Mucosa of stomach (tissue), 1 donor: ENCODE results near the gene SECISBP2L.

Experiments
- H3K27me3 ChIP-seq: one replicate; pipeline ENCODE4 v1.7.0; 2013; ENCODE audit warnings: mild to moderate bottlenecking, low read length; ENCODE audit not compliant: control insufficient read depth, insufficient read depth
- H3K36me3 ChIP-seq: one replicate; pipeline ENCODE4 v1.7.0; 2013; ENCODE audit warnings: low read length; ENCODE audit not compliant: control insufficient read depth, insufficient read depth
- H3K4me1 ChIP-seq: one replicate; pipeline ENCODE4 v1.7.0; 2013; ENCODE audit warnings: mild to moderate bottlenecking, low read length; ENCODE audit not compliant: control insufficient read depth, insufficient read depth
- H3K4me3 ChIP-seq: one replicate; pipeline ENCODE4 v1.7.0; 2013; ENCODE audit warnings: low read length
- H3K9ac ChIP-seq: one replicate; pipeline ENCODE4 v1.7.0; 2013; ENCODE audit warnings: mild to moderate bottlenecking, low read length, moderate library complexity
- H3K9me3 ChIP-seq: one replicate; pipeline ENCODE4 v1.7.0; 2013; ENCODE audit warnings: mild to moderate bottlenecking, low read length, moderate library complexity; ENCODE audit not compliant: control insufficient read depth
- donor health status: Pancreatic carcinoma.

SECISBP2L gene

GRCh38 chr15:48945386-48945785, 100.9 kb downstream of the SECISBP2L start:
- H3K4me3 ChIP-seq: no peak overlapping the region
- H3K9ac ChIP-seq: no peak overlapping the region
- H3K9me3 ChIP-seq: no peaks in the 10 kb centered on the region
- H3K27me3 ChIP-seq: no peaks in the 10 kb centered on the region
- no peaks in the 10 kb centered on the region for H3K36me3 ChIP-seq
- no peaks in the 10 kb centered on the region for H3K4me1 ChIP-seq

GRCh38 chr15:48941904-48942303, 104.3 kb downstream of the SECISBP2L start:
- H3K36me3 ChIP-seq: no peaks in the 10 kb centered on the region
- no peak overlapping the region for H3K9ac ChIP-seq
- no peaks in the 10 kb centered on the region for H3K9me3 ChIP-seq
- no peaks in the 10 kb centered on the region for H3K4me1 ChIP-seq
- H3K4me3 ChIP-seq: no peak overlapping the region
- H3K27me3 ChIP-seq: no peaks in the 10 kb centered on the region

- H3K4me1 ChIP-seq: no peaks in the 10 kb centered on the region
- H3K36me3 ChIP-seq: no peaks in the 10 kb centered on the region
- H3K27me3 ChIP-seq: no peaks in the 10 kb centered on the region
- H3K4me3 ChIP-seq: no peak overlapping the region
- H3K9me3 ChIP-seq: no peaks in the 10 kb centered on the region
- no peak overlapping the region for H3K9ac ChIP-seq
These were observed 105.7 kb downstream of the SECISBP2L start for GRCh38 chr15:48940508-48940907.

GRCh38 chr15:48939648-48940047, 106.6 kb downstream of the SECISBP2L start:
- Histone ChIP-seq H3K9me3 (no peaks in the 10 kb centered on the region), H3K4me1 (no peaks in the 10 kb centered on the region), H3K27me3 (no peaks in the 10 kb centered on the region), H3K36me3 (no peaks in the 10 kb centered on the region), H3K9ac (no peak overlapping the region), H3K4me3 (no peak overlapping the region)
